GM12865 (cell line): ENCODE data around the gene NADK2.

Source experiments
- DNase-seq: peaks from one replicate; pipeline ENCODE4 v3.0.0; 2010; ENCODE audit warnings: low read depth
- H3K4me3 ChIP-seq: 2 replicates; pipeline ENCODE4 v1.5.1; 2011; ENCODE audit warnings: mild to moderate bottlenecking, low read depth, low read length, control low read depth
- CTCF ChIP-seq: IDR thresholded peaks from 2 replicates; pipeline ENCODE4 v1.5.1; 2011; ENCODE audit warnings: low read length, control low read depth, low read depth, inconsistent platforms; ENCODE audit not compliant: insufficient read depth; ENCODE audit errors: missing control alignments

NADK2 gene

DNA sequence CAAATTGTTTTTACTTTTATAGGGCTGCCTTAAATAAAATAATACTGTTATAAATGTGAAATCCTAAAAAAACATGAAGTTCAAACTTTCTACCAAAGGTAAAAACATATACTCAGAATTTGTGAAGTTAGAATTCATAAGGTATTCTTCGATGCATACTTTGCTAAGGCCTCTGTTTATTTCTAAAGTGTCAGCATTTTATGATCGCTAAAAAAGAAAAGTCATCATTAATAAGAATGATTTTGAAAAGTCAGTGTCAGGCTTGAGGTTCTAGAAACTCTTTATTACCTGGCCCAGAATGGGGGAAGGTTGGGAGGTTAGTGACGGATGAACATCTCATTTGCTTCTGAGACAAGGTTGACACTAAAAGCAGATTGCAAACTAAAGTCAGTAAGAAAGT is 26.2 kb upstream of the NADK2 start:
- TF ChIP-seq CTCF: no peak
- no peak overlapping the region for H3K4me3 ChIP-seq
- DNase-seq: no peak

DNA sequence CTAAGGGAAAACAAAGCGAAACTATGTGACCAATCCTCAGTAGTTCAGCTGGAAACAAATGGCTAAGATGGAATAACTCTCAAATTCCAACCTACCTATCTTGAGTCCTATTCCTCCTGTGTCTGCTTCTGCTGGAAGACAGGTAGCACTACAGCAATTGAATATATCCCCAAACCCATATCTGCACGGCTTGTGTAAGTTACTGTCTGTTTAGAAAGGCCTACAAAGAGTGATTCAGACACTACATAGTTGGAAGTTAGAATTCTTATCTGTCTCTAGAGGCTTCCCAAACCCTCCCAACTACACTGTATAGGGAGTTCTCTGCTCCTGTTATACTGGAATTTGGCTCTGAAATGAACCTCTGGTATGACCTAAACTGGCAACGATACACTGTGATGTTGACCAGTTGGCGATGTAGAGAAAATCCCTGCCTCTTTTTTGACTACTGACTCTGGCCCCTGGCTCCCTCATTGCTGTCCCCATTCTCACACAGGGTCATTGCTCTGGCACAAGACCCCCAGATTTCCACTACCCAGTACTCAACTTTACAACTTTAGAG is 22.6 kb upstream of the NADK2 start:
- no peak for TF ChIP-seq CTCF
- no peak overlapping the region for H3K4me3 ChIP-seq
- no peak for DNase-seq

DNA sequence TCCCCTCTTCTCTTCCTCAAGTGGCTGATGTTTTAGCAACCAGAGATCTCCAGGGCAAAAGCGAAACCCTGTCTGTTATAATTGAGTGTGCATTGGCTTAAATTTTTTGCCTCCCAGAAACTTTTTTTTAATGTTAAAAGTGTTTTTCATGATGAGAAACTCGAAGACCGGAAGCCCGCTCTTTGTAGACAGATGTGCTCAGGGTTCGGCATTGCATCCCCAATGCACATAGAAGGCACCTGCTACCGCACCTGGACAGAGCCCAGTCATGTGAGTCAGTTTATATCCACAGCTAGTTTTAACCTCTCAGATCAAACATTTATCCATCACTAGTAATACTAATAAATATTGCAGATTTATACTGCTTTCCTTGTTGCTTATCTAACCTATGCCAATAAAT is 19.5 kb upstream of the NADK2 start:
- DNase-seq: no peak
- H3K4me3 ChIP-seq: no peak overlapping the region
- no peak for TF ChIP-seq CTCF

GRCh38 chr5:36253575-36253974 is 11.8 kb upstream of the NADK2 start:
- TF ChIP-seq CTCF: no peak
- no peak overlapping the region for H3K4me3 ChIP-seq
- DNase-seq: no peak

- no peak for DNase-seq
- no peak for TF ChIP-seq CTCF
- no peak overlapping the region for H3K4me3 ChIP-seq
Observed at GRCh38 chr5:36252722-36253365, 11.1 kb upstream of the NADK2 start.

- no peak for TF ChIP-seq CTCF
- no peak overlapping the region for H3K4me3 ChIP-seq
- no peak for DNase-seq
Observed at GRCh38 chr5:36251218-36251617, 9.5 kb upstream of the NADK2 start.

DNA sequence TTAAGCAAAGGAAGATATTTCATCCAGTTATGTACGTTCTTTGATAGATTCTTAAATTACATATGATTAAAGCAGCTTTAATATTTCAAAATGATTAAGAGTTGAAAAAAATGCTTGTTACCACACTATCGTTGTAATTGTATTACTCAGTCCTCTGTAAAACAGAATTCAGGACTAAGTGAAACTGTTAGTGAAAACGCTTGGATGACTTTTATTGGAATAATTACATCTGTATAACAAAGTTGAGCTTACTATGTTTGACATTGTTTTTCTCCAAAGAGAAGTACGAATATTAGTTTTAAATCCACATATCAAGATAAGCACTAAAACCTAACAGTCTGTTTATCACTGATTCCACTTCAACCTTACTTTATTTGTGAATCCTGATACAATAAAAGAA is 8.7 kb upstream of the NADK2 start:
- no peak for DNase-seq
- no peak for TF ChIP-seq CTCF
- no peak overlapping the region for H3K4me3 ChIP-seq
